Fibroblast of skin of abdomen (primary cell): Measurements from ENCODE around the gene APBA1.
A peak's percentile ranks its signal among the peaks of the same experiment; 100 is the strongest.

ENCODE experiments used
- DNase-seq: peaks from one replicate; pipeline ENCODE4 v3.0.0-alpha.2; 2013

The APBA1 gene

DNA sequence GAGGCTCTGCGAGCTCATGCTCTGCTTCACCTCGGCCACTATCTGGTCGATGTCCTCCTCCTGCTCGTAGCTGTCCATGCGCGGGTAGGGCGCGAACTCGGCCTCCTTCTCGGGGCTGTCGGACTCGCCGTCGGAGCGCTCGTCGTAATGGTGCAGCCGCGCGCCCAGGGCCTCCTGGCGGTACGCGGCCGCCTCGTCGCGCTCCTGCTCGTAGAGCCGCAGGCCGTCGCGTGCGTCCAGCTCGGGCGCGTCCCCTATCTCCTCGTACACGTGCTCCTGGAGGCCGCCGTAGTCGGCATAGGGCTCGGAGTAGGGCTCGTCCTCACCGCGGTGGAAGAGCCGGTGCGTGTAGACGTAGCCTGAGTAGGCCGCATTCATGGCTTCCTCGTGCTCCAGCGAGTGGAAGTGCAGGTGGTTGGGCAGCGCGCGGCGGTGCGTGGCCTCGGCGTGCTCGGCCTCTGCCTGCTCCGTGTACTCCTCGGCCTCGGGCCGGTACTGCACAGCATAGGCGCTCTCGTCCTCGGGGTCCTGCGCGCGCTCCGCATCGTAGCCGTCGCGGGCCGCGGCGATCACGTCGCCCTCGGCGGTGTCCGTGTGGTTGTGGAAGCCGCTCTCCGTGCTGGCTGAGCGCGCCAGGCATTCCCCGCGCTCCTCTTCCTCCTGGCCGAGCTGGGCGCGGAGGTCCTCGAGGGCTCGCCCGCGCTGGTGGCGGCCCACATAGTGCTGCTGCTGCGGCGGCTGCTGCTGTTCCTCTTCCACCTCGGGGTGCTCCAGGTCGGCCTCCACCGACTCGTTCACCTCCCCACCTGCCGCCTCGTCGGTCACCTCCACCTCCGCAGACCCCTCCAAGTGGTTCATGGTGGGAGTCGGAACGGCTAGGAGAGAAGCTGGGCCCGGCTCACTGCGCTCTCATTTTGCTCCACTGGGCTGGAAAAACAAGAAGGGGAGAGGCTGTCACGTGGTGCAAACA lies 155.5 kb downstream of the APBA1 start:
- no peak for DNase-seq

DNA sequence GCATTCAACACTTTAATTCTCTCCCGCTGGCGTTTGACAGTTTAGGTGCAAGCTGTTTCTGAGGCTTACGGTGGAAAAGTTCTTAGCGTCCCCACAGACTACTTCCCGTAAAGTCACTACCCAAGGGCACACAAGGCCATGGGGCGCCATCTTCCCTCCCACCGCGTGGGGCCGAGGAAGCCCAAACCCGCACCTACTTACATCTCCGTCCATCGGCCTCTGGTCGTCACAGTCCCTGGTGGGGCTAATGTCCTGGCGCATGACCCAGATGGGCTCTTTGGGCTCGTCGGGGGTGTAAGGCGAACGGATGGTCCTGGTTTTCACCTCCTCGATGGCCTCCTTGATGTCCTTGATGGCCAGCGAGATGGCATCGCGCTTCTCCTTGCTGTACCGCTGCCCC lies 156.4 kb downstream of the APBA1 start:
- DNase-seq: no peak

DNA sequence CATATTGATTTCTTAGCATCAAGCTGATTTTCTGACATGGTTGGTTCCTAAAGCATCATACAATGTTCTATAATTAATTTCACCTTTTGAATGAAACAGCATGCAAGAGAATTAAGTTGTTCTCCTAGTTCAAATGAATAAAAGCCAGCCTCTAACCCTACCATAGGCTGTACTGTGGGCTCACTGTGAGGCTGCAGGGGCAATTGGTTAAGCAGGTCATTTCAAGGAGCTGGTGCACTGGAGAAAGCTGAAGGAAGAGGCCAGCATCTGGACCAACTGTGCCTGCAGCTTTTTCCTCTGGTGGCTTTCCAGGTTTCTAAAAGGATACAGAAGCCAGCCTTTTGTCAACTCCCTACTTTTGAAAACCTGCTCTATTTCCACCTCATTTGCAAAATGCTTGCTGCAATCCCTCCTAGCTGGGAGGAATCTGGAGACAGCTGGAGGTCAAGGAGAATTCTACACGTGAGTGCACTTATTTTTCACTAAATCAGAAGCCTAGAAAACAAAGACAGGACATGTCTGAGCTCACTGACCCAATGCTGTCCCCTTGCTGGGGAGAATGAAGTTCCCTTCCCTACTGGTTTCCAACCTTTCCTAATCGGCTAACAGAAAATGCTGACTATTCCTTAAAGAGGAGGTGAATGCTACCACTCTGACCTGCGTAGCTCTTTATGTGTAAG lies 158.9 kb downstream of the APBA1 start:
- DNase-seq: no peak

DNA sequence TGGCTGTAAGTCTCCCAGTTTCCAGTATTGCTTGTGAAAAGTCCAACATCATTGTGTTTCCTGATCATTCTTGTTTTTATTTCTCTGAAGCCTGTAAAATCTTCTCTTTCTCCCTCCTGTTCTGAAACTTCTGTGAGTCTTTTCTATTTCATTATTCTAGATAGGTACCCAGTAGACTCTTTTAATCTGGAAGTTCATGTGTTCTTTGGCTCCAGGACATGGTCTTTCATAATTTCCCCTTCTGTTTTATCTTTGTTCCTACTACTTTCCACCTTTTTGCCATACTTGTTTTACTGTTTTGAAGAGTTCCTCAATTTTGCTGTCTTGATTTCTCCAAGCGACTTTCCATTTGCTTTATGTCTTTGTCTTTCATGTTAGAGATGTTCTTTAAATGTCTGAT lies 168.1 kb downstream of the APBA1 start:
- no peak for DNase-seq

DNA sequence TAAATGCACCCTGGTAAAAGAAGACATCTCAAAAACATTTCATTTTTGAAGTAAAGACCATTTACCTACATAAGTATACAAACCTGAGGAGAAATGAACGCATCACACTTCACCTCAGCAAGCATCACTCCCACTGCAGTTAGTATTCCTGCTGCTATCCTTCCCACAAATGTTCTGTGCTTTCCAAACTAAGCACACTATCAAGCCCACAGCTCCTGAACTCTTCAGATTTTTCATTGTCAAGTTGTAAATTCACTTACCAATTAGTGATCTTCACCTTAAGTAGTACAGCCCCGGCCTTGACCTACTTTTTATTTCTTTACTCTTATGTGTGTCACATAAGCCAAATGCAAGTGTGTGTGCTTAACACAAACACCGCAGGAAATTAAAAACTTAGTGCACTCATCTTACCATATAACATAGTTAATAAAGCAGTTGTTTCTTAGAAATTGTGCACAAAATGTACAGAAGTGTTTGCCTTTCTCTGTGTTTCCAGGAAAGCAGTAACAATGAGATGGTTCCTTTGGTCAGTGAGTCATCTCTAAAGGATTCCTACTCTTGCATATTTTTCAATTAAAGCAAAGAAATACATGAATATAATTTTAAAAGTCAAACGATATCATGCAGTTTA lies 169.4 kb downstream of the APBA1 start:
- DNase-seq: peak; percentile 42

DNA sequence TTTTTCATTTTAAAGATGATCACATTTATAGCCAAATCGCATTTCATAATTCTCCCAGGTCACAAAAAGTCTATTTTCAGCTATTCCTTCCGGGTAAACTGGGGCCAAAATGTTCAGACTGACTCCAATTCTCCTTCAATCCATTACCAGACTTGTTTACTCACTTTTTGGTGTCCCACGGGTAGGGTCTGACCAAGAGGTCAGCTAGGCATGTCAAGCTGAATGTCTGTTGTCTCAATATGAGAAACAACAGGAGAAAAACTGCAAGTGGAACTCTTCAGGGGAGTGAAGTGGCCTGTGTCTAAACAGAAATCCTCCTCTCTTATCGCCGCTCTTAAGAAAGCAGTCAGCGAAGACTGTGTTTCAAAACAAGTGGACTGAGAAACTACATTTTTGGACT lies 171.3 kb downstream of the APBA1 start:
- DNase-seq: no peak

DNA sequence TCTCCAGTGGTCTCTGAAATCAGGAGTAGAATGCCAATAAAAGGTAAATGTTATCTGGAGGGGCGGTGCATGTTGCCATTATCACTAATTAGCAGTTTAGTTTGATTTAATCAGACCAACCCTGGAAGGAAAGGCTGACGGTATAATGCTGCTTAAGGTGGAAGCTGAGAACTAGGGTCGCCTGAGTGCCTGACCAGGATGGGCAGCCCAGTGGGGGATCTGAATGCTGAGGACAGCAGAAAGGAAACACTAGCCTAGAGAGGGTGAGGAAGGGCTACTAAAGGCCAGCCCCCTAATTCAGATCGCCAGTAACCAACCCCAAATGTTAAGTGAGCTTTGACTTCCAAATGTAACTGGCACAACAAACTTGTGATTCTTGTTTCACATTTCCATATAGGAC lies 172.2 kb downstream of the APBA1 start:
- DNase-seq: no peak

DNA sequence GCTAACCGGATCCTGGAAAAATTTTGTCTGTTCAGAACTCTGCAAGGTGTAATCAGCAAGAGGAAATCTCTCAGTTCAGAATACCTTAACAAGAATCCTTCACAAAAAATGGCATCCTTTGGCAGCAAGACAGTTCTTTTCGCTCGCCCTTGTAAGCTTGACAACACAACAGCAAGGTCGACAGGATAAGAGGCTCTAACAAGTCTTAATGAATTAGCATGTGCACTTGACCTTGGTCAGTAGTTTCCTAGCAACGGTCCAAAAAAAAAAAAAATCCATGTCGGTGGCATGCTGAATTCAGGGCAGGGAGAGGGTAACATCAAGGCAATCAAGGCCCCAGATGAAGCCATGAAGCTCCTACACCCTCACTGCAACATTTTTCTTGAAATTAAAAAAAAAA lies 172.8 kb downstream of the APBA1 start:
- no peak for DNase-seq

DNA sequence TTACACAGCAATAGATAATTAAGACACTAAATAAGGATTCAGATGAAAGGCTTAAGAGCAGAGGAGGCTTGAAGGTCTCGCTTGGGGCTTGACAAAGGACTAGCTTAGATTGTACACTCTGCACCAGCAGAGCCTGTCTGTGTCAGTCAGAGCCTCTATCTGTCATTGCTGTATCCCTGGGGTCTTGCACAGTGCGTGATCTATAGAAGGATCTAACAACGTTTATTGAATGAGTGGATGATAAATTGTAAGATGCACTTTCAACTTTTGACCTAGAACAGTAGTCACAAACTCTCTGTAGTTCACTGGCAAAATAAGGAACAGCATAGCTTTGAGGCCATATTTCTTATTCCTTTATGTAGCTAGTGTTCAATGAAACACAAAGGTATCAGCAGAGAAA lies 173.7 kb downstream of the APBA1 start:
- no peak for DNase-seq

DNA sequence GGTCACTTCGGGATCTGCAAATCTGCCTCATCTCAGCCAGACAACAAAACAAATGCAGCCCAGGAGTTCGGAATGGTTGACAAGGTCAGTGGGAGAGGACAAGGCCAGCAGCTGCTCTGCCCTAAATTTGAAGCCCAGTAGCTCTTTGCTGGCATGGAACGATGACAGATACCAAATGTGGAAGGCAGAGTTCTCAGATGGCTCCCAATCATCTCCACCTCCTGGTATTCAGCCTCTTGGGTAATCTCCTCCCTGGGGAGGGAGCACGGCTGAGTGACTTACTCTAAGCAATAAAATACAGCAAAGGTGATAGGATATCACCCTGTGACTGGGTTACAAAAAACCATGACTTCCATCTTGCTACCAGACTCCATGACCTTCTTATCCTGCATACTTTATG lies 174.4 kb downstream of the APBA1 start:
- no peak for DNase-seq

DNA sequence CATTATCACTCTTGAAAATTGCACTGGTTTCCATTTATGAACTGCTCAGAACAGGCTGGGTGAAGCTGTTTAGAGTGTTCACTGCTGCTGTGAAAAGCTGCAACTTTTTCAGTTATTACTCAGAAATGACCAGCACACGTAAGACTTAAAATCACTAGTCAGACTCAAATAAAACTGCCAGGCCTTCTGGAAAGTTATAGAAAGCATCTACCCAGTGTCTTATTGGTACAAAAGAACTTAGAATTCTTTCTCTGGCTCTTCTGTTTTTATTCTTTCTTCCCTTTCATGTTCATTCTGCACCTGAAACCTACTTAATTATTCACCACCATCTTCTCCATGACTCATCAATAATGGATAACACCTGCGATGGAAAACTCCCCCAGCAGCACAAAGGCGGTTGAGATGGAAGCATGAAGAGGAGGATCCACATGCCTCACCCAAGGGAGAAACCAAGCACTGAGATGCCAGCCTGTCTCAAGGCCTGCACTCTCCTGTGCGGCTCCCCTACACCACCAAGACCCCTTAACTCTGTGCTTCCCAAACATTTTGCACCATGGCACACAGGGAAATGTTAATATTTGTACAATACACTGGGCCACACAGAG lies 175.2 kb downstream of the APBA1 start:
- no peak for DNase-seq

DNA sequence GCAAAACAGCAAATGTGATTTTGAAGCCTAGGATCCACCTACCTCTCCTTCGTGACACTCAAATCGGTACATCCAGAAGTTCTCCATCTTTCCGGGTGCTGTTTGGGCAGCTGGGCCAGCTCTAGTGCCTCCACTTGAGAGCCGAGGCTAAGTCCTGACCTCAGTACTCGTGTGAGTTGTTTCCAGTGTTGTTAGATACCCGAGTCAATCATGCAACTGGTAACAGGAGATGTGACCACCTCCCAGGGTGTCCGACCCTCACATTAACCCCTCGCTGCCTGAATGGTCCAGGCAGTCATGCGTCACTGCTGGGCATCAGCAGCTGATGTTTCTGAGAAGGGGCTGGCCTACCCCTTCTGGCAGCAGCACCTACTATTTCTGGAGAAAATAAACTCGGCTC lies 176.9 kb downstream of the APBA1 start:
- no peak for DNase-seq

DNA sequence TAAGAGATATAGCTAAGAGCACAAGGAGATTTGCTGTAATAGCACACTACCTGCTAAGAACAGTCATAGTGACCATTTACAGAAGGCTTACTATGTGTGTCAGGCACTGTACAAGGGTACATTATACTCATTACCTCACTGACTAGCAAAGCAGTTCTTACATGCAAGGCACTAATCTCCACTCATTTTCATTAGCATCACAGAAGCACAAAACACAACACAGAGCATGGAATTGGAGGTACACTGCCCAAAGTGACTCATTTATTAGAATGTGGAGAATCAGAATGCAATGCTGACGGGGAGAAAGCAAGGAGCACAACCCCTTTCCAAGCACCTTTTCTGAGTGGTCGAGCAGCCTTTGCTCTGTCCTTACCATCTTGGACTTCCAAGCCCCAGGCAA lies 177.4 kb downstream of the APBA1 start:
- no peak for DNase-seq

DNA sequence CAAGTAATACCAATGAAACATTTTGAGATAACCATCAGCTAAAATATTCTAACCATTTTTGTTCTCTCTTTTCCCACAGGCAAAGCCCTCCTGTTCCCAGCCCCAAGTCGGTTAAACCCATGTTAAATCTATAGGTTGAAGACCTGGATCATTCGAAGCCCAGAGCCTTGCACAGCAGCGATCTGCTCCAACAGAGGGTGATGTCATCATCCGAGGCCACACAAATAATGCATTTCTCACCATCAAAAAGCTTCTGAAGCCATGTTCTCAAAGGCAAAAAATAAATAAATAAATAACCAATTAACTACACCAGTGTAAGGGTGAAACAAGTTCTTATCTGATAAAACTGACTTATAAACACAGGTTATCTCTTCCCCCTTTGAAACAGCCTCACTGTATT lies 178.0 kb downstream of the APBA1 start:
- DNase-seq: no peak

DNA sequence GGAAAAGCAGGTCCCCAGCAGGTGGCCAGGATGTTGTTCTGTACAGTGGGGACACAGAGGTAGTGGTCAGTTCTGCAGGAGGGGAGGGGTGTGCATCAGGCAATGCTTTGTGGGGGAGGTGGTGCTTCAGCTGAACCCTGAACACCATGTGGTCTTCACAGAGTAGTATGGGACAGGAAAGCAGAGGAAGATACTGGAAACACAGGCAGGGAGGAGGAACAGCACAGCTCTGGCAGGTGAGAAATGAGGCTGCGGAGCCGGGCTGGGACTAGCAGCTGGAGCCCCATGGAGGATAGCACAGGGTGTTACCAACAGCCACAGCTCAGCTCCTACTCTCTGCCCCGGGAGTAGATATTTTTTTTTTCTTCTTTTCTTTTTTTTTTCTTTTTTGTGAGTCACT lies 185.7 kb downstream of the APBA1 start:
- no peak for DNase-seq

DNA sequence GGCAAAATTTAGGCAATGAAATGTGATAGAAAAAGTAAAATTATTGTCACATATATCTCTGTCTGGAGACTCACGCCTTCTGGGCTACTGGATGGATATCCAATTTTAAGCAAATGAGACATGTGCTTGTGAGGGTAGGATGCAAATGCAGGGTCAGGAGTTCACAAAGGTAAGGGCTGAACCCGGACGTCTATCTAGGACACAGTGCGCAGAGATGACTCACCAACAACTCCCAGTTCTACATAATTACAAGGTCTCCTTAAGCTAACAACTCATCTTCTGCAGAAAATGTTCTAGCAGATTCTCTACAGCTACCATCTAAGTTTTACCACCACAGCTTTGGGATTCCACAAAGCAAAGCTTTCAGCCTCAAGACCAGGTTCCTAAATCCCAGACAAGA lies 186.7 kb downstream of the APBA1 start:
- no peak for DNase-seq

DNA sequence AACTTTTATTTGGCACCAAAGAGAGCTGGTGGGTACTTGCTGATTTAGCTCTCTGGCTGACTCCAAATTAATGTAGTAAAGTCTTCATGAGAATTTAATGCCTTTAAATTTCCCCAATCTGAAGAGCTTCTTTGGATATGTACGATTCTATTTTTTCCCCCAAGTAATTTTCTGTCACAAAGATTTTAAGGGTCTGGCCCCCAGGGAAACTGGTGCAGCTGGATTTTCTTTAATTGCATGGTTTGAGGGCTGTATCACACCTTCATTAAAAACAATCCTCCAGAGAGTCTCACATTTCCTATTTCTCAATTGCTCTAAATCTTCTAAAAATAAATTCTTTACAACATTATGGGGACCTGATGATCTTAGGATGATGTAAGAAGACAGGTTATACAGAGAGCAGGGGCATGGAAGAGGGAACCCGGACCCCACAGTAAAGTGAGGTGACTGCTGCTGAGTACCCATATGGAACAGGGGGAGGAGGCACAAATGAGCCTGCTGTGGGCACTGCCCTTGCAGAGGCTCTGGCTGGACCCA lies 188.2 kb downstream of the APBA1 start:
- DNase-seq: no peak

DNA sequence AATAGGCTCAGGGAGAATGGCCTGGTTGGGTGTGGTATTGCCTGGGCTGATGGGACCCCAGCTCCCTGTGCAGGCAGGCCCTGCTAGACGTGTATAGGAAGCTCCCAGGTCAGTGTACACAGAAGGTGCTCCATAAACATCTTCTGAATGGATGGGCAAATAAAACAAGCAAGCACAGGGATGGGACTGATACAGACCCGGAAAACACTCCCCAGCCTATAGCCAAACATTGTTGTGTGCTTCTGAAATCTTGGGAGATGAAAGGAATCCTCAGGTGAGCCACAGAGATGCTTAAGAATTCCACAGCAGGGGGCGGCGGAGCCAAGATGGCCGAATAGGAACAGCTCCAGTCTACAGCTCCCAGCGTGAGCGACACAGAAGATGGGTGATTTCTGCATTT lies 195.4 kb downstream of the APBA1 start:
- no peak for DNase-seq

DNA sequence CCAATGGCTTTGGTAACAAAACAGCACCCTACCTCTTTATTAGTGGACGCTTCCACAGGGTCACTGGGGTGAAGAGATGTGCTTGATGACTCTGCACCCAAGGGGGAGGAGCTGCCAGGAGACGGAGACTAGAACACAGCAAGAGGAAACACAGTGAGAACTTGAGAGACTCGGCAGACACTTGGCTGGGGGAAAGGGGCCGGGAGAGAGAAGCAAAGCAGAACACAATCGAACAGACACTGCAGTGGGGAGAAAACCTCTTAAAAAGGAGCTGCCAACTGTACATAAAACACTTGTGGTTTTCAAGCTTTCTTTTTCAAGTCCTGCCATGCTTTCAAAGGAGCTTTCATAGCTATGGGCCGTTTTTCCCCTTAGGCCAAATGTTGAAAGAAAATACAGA lies 196.2 kb downstream of the APBA1 start:
- DNase-seq: no peak

DNA sequence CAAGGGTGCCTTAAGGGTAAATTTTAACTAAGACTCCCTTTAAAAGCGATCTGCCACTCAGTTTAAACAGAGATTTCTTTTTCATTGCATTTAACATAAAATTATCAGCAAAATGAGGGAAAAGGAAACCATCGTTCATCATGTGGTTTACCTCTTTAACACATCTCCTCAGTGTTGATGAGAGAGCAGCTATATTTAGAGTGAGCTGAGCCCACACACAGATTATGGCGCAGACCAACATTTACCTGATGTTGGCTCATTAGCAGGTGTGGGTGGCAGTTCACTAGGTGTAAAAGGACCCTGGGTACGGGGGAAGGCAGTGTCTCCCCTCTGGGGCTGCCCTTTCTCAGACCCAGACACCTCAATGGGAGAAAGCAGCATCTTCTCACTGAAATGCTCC lies 197.3 kb downstream of the APBA1 start:
- no peak for DNase-seq

DNA sequence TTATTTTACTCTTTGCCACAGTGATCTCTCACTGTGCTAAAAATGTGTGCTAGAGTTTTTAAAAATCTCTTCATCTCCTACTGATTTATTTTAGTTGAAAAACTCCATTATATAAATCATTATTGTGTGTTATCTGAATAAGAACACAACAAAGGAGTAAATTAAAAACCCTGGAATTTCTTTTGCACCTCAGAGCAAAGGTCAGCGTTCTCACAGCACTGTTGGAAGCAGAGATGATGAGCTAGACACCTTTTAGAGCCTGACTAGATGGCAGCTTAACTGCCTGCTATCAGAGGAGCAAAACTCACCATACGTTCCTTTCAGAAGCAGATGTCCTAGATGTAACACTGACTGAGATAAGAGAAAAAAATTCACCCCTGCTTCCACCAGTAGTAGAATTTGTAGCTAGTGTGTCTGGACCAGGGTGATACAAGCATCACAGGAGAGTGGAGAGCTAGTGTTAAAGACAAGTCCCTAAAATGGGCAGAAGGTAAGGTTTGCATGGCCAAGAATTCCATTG lies 200.0 kb downstream of the APBA1 start:
- DNase-seq: no peak

DNA sequence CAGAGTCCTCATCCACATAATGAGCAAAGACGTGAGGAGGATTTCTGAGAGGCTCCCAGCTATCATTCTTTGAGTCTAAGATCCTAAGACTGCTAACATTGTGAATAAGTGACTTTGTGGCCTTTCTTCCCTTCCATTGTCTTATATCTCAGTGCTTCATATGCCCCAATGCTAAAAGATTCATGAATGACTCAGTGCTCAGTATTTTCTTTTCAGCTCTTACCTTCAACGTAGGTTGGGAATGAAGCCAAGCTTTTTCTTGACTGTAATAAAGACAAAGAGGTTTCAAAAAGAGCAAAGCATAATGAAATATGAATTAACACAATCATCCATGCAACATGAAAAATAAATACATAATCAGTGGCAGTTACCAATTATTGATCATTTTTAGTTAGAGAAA lies 200.7 kb downstream of the APBA1 start:
- DNase-seq: peak; percentile 11
